ENCODE measurements around the gene LMAN1L. TPM values are rescaled to one million over a fixed set of nuclear protein-coding genes. Genes with fewer than 3 reads are reported as not detected.

Gene LMAN1L
- total and polyA plus RNA-seq, 9 donors: not detected

DNA sequence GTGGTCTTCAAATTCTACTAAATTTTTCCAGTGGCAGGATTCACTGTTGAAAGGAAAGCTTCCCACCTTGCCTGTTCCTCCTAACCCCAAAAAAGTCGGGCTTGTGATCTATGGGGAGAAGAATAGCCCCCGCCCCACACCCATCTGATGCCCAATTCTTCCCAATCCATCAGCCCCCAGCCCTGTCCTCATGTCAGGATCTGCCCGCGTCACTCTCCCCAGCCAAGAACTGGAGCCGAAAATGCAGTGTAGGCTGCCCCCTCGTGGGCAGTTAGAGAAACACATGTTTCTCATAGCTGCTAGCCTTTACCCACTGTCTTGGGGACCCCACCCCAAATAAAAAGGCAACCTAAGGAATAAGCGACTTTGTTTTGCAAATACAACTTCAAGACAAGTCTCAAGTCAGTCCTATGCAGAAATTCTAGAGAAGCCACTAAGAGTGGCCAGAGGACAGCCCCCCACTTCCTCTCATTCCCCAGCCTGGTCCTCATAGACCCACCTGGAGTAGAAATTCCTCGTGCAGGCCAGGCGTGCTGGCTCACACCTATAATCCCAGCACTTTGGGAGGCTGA is 43.8 kb upstream of the LMAN1L start:
- no peaks in the 10 kb centered on the region for H3K36me3 ChIP-seq
- WGBS, 3 donors: 1 to 3% (median 2%) methylated on average over 9 of the region's 9 CpGs
- H3K4me1 ChIP-seq (ENCODE audit: insufficient read depth): no peaks in the 10 kb centered on the region
- H3K27me3 ChIP-seq: no peaks in the 10 kb centered on the region
- no peak overlapping the region for H3K27ac ChIP-seq
- no peaks in the 10 kb centered on the region for H3K9me3 ChIP-seq
- intact Hi-C loops (cut with DNase I): loop anchor here (2.0 to 10.0 kb wide), 5 partner anchors 132 to 397 kb away; no protein-coding TSS in a partner anchor
- peak; percentile 50 to 69 (median 67) for DNase-seq
- H3K4me3 ChIP-seq: no peak overlapping the region
- TF ChIP-seq, protein P1, sequence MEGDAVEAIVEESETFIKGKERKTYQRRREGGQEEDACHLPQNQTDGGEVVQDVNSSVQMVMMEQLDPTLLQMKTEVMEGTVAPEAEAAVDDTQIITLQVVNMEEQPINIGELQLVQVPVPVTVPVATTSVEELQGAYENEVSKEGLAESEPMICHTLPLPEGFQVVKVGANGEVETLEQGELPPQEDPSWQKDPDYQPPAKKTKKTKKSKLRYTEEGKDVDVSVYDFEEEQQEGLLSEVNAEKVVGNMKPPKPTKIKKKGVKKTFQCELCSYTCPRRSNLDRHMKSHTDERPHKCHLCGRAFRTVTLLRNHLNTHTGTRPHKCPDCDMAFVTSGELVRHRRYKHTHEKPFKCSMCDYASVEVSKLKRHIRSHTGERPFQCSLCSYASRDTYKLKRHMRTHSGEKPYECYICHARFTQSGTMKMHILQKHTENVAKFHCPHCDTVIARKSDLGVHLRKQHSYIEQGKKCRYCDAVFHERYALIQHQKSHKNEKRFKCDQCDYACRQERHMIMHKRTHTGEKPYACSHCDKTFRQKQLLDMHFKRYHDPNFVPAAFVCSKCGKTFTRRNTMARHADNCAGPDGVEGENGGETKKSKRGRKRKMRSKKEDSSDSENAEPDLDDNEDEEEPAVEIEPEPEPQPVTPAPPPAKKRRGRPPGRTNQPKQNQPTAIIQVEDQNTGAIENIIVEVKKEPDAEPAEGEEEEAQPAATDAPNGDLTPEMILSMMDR (IDR thresholded peaks at IDR 0.05): peak; percentile 65 to 79 (median 78)
- TF ChIP-seq POLR2A (IDR thresholded peaks at IDR 0.05): no peak

DNA sequence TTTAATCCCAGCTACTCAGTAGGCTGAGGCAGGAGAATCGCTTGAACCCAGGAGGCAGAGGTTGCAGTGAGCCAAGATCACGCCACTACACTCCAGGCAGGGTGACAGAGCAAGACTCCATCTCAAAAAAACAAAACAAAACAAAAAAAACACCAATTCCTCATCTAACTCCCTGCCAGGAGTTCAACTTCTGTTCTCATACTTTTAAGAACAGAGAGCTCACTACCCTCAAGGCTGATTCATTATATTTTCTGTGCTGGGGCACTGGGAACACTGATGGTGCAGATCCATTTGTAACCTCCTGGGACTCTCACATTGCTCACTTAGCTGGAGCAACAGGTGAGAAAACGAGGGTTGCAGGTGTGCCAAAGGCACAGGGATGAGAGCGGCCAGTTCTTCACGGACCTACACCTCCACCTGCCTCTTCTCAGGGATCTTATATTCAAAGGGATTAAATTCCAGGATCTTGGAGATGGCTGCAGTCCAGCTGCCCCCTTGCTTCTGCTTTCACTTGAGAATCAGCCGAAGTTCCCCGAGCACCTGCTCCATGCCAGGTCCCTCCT is 43.1 kb upstream of the LMAN1L start:
- WGBS, 3 donors: 60 to 68% (median 62%) methylated on average over 7 of the region's 7 CpGs
- no peaks in the 10 kb centered on the region for H3K9me3 ChIP-seq
- no peaks in the 10 kb centered on the region for H3K27me3 ChIP-seq
- H3K36me3 ChIP-seq: no peaks in the 10 kb centered on the region
- H3K4me3 ChIP-seq: no peak overlapping the region
- DNase-seq: no peak
- TF ChIP-seq, protein P1 (IDR thresholded peaks at IDR 0.05): no peak
- TF ChIP-seq POLR2A (IDR thresholded peaks at IDR 0.05): no peak
- TF ChIP-seq EP300 (IDR thresholded peaks at IDR 0.05): no peak
- no peaks in the 10 kb centered on the region for H3K4me1 ChIP-seq (ENCODE audit: insufficient read depth)
- intact Hi-C loops (cut with DNase I): loop anchor here (2.0 to 10.0 kb wide), 9 partner anchors 132 to 397 kb away; partner anchors contain the start of gene SCAMP5 (in 1 of the 4)
- H3K27ac ChIP-seq: no peak overlapping the region

- WGBS, 3 donors: 47 to 59% (median 55%) methylated on average over 4 of the region's 4 CpGs
- DNase-seq: no peak
- H3K27ac ChIP-seq: no peak overlapping the region
Observed at GRCh38 chr15:74770211-74770903, 42.3 kb upstream of the LMAN1L start.

DNA sequence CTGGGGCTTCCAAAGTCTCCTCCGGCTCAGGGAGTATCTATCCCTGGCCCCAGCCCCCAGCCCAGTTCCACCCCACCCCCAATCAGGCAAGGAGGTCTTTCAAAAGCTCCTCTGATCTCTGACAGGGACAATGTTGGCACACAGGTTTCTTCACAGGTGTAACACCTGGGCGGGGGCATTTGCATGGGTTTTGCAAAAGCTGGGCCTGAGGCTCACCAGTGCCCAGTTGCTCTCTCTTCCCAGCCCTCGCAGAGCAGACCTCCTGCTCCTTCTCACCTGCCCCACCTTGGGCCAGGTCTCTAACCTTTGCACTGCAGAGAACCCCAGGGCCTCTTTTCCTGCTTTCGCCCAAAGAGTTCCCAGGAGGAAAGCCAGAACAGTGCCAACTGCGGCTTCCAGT is 39.3 kb upstream of the LMAN1L start:
- H3K36me3 ChIP-seq: no peaks in the 10 kb centered on the region
- H3K4me3 ChIP-seq: no peak overlapping the region
- H3K4me1 ChIP-seq (ENCODE audit: insufficient read depth): no peaks in the 10 kb centered on the region
- intact Hi-C loops (cut with DNase I): loop anchor here (5.0 to 10.0 kb wide), 4 partner anchors 141 to 221 kb away; partner anchors contain the start of gene SCAMP5 (in 1 of the 4)
- no peak overlapping the region for H3K27ac ChIP-seq
- H3K9me3 ChIP-seq: no peaks in the 10 kb centered on the region
- DNase-seq: no peak
- TF ChIP-seq POLR2A (IDR thresholded peaks at IDR 0.05) (no peak), EP300 (IDR thresholded peaks at IDR 0.05) (no peak)
- TF ChIP-seq, protein P1 (IDR thresholded peaks at IDR 0.05): no peak
- WGBS, 3 donors: 85 to 91% (median 87%) methylated on average over 5 of the region's 5 CpGs
- H3K27me3 ChIP-seq: no peaks in the 10 kb centered on the region

More at GRCh38 chr15:74770211-74770903, 42.3 kb upstream of the LMAN1L start:
- Histone ChIP-seq H3K36me3 (no peaks in the 10 kb centered on the region), H3K27me3 (no peaks in the 10 kb centered on the region), H3K4me1 (ENCODE audit: insufficient read depth) (no peaks in the 10 kb centered on the region), H3K4me3 (no peak overlapping the region), H3K9me3 (no peaks in the 10 kb centered on the region)
- TF ChIP-seq EP300 (IDR thresholded peaks at IDR 0.05) (no peak), POLR2A (IDR thresholded peaks at IDR 0.05) (no peak)
- TF ChIP-seq, protein P1 (IDR thresholded peaks at IDR 0.05): no peak
- intact Hi-C loops (cut with DNase I): loop anchor here (5.0 to 10.0 kb wide), 4 partner anchors 138 to 224 kb away; partner anchors contain the start of gene SCAMP5 (in 1 of the 4)

All from ovary (tissue), 9 donors.